Spleen (tissue), 7 donors: ENCODE data around the gene MRPL18.

Experiments used
- CTCF ChIP-seq, 11 experiments: fragments of 200-600 bp in 7 of 11; fragments of 450-650 bp in 4 of 11; sonication (generic) in 4 of 11; IDR thresholded peaks in 8 of 11; conservative IDR thresholded peaks in 3 of 11; 1 replicate in 7 of 11; 2 replicates in 4 of 11; pipeline versions ENCODE4 v1.4.0 to v1.8.0; 2016 to 2021; ENCODE audit warnings: antibody characterized with exemption in 11 of 11, inconsistent platforms in 4 of 11, mild to moderate bottlenecking in 1 of 11
- POLR2A ChIP-seq, 3 donors: fragments of 450-650 bp; IDR thresholded peaks; one replicate each; pipeline ENCODE4 v1.5.1; 2017; ENCODE audit warnings: antibody characterized with exemption in 3 of 3, mild to moderate bottlenecking in 1 of 3
- donor health status: DM: no; HTN: no; CAD: no; lungs with moderate emphysema.
- donor health status: DM: no; HTN: no; CAD: no.
- donor health status: DM: no; HTN: no; CAD: no.

GRCh38 chr6:159804504-159804903 lies 14.2 kb downstream of the MRPL18 start:
- TF ChIP-seq POLR2A (IDR thresholded peaks at IDR 0.05) (no peak), CTCF (IDR thresholded peaks at IDR 0.05 in 8 of 11, conservative IDR thresholded peaks at IDR 0.05 in 3 of 11) (no peak)
